ENCODE data around the gene TMEM121B.
"Not testable (repeated sequence)": the region's sequence is repeated elsewhere in the genome, so short reads cannot be mapped to it uniquely, and the experiment has no call there.

The TMEM121B gene

DNA sequence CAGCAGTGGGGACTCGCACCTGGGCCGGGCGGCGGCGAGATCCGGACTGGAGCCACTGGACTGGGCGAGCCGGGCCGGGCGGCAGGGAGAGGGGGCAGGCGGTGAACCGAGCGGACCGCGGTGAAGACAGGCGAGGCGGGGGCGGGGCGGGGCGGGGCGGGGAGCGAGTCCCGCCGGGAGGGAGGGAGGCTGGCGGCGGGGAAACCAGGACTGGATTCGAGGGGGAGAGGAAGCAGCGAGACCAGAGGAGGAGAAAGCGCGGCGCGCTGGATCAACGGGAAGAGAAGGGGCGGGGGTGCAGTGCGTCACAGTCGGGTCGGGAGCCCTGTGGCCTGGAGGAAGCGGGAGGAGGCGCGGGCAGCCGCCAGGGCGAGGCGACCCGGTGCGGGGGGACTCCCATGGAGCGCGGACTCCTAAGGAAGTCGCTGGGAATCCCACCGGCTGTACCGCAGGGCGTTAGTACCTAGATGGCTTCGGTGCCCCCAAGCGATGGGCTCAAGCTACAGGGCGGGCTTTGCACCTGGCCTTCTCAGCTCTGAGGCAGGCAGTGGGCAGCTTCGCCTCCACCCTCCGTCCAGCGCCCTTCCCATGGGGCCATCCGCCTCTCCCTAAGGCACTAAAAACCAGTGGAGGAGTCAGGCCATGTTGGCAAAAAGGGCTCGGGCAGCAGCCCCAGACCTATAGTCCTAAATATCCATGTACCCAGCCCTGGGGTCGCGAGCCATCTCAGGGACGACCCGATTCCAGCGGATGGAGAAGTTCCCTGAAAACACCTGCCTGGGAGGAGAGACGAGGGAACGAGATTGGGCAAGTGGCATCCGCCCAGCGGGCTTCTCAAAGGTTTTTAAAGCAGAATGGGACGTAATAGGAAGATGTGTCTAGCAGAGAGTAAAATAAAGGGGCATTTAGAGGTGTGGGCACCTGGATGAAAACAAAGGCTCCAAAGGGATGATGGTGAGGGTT is at the start of gene TMEM121B:
TSS of gene TMEM121B (minus strand) at position 128 of the 963 bp plus-strand sequence. CDS start 233 bp downstream, outside the sequence.
- DNase-seq = peak; percentile 89

DNA sequence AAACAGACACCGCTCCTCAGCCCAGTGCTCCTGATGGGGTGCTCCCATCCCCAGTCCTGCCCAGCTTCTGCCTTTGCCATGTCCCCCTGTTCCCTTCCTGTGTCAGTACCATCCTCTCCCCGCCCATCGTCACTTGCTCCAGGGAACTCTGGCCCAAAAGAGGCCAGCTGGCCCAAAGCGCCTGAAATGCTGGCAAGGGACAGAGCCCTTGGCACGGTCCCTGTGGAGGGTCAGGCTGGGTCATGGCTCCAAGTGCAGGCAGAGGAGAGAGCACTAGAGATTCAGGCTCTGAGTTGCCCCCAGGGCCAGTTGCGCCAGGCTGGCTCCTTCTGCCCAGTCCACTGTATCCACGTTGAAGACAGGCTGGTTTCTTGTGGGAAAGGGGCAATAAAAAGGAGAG is 46.3 kb upstream of the TMEM121B start:
- DNase-seq = no peak

DNA sequence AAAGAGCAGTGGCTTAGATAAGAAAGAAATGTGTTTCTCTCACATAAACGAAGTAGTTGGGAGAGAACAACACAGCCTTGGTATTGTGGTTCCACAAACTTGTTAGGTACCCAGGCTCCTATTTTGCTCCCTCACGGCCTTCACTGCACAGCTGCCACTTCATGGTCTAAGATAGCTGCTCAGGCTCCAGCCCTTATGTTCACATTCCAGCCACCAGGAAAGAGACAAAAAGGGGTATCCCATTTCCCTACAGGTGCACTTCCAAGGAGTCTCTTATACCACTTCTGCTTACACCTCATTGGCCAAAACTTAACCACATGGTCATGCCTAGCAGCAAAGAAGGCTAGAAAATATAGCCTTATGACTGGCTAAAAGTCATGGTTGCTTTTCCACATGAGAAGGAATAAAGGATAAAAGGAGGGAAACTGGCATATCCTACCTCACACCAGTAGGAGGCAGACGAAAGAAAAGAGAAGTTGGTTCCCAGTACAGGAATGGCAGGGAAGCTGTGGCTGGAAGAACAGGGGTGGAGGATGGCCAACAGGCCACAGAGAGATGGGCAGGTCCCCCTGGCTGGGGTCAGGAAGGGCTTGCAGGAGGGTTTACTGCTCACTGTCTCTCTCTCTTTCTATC is 43.3 kb upstream of the TMEM121B start:
- no peak for DNase-seq

DNA sequence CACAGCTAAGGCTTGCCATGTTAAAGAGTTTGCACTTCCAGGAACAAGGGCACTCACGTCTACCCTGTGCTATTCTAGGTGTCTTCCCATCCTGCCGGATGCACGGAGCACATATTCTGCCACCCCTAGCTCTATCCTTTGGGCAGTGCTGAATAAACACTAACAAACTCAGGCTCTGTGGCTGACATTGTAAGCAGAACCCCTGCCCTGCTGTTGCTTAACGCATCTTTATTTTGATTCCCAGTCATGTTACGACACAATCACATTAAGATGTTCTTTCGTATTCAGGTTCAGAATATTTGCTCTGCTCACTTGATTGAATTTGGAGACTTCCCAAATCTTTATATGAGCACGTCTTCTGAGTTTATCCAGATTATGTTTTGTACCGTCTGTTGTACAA is 41.6 kb upstream of the TMEM121B start:
- DNase-seq = no peak

DNA sequence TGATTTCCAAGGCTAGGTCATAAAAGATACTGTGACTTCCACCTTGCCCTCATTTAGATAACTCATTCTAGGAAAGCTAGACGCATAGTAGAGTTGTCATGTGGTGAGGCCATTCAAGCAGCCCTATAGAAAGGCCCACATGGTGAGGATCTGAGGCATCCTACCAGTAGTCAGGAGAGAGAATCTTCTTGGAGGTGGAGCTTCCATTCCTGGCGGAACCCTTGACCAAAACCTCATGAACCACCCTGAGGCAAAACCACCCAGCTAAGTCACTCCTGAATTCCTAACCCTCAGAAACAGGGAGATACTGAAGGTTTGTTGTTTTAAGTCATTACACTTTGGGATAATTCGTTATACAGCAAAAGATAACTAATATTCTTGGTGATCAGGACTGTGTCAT is 40.8 kb upstream of the TMEM121B start:
- DNase-seq = no peak

DNA sequence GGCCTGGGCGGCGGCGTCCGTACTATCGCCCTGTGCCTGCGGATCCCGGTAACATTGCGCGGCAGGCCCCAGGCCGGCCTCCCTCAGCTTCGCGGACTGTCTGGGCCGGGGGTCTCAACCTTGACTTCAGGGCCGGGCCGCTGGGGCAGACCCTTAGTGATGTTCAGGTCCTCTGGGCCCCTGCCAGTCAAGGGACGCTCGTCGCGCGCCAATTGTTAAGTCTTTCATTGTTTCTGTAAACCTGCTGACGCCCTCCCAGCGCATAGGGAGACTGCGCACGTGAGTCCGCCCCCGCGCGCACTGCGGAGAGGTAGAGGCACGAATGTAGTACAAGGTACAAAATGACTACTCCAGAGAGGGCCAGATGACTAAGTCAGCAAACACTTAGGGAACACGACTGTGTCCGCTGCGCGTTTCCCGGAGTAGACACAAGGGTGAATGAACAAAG is 38.4 kb upstream of the TMEM121B start:
- DNase-seq = peak; percentile 47

DNA sequence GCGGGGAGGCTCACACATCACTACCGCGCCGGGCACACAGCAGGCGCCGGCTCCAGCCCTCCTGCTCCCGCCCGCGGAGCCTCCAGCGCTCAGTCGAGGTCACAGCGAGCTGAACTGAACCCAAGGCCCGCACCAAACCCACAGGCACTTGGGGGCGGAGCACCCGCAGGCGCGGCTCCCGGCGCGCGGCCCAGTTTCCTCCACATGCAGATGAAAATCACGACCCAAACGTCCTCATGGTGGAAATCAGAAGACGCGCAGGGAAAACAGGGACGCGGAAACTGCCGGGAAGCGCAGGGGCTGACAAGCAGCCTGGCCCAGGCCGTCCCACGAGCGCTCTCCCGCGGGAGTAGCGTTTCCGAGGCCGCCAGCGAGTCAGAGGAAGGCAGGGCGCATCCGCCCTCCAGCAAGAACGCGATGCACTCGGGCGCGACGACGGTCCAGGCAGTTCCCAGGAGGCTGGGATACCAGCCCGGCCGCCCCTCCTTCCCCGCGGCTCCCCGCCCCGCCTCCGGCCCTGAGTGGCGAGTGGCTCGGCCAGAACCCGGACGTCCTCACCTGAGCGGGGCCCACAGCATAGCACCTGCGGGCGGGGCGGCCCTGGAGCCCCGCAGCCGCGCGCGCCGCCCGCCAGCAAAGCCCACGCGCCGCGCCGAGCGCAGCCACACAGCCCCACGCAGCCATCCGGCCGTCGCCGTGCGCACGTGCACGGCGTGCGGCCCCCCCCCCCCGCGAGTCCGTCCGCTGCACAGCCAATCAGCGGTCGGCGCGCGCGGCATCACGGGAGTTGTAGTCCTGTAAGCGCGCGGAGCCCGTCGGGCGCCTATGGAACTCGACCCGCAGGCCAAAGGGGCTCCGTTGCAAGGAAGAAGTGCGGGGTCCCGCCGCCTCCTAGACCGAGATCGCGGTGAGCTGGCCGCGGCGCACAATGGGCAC is 37.7 kb upstream of the TMEM121B start, which contains the start of gene HDHD5:
TSS of gene HDHD5 (minus strand) at position 710 of the 936 bp plus-strand sequence. CDS start at position 684, 26 bp downstream.
- peak; percentile 80 for DNase-seq

DNA sequence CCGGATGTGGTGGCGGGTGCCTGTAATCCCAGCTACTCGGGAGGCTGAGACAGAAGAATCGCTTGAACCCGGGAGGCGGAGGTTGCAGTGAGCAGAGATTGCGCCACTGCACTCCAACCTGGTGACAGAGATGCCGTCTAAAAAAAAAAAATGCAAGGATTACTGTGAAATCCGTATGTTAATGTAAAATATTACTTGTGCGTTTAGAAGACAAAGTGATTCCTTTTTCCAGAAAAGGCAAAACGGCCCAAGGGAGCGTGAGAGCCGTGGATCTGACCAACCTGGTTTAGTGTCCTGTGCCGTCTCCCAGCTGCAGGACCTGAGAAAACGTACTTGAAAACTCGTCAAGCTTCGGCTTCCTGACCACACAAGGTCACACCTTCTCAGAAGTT is 37.0 kb upstream of the TMEM121B start:
- DNase-seq = no peak

DNA sequence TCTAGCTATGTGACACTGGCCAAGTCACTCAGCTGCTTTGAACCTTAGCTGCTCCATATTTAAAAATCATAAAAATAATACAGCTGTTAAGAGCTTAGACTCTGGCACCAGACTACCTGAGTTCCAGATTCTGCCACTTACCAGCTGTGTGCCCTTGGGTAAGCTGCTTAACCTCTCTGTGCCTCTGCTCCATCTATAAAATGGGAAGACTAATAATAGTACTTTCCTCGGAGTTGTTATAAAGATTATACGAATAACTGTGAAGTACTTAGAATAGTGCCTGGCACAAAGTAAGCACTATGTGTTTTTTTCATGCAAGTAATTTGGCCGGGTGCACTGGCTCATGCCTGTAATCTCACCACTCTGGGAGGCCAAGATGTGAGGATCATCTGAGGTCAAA is 36.6 kb upstream of the TMEM121B start:
- no peak for DNase-seq

DNA sequence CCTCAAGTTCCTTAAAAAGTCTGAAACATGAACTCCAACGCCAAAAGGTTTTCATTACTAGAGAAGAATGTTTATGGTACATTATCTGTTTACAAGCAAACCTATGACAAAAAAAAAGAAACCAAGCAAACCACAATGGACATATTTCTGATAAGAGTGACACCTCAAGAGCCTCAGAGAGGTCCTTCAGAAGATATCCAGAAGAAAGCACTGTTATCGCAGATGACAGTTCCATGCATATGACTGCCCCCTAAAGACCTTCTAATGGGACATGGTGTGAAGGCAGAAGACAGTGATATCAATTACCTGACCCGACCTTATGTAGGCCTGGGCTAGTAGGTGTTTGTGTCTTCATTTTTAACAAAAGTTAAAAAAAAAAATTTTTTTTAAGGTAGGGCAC is 34.8 kb upstream of the TMEM121B start:
- DNase-seq = no peak

DNA sequence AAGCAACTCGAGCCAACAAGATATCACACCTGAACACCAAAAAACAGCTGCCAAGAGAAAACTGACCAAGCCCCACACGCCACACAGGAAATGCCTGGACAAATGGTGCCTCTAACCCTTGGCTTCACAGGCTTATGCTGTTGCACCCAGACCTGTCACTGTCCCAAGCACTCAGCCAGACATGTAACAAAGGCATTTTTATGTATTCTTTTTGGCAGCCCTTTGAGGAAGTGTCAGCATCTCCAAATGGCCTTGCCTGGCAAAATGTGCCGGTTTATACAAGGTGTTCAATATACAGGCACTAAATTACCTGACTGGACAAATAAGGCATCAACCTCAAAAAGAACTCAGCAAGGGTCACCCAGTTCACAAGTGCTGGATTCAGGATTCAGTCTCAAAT is 31.8 kb upstream of the TMEM121B start:
- no peak for DNase-seq

DNA sequence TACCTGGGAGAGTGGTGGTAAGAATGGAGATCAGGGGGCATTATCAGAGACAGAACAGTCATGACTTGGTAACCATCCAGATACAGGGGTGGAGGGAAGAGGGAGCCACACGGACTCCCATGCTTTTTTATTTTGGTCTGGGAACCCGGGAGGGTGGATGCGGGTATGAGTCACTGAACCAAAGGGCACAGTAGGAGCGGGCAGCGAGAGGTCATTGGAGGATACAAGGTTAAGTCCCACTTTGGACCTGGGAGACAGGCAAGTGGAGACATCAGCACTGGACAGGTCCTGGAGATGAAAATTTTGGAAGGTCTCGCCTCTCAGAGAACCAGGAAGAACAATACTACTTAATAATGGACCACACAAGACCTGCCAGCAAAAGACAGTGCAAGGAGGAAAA is 31.2 kb upstream of the TMEM121B start:
- DNase-seq = no peak

DNA sequence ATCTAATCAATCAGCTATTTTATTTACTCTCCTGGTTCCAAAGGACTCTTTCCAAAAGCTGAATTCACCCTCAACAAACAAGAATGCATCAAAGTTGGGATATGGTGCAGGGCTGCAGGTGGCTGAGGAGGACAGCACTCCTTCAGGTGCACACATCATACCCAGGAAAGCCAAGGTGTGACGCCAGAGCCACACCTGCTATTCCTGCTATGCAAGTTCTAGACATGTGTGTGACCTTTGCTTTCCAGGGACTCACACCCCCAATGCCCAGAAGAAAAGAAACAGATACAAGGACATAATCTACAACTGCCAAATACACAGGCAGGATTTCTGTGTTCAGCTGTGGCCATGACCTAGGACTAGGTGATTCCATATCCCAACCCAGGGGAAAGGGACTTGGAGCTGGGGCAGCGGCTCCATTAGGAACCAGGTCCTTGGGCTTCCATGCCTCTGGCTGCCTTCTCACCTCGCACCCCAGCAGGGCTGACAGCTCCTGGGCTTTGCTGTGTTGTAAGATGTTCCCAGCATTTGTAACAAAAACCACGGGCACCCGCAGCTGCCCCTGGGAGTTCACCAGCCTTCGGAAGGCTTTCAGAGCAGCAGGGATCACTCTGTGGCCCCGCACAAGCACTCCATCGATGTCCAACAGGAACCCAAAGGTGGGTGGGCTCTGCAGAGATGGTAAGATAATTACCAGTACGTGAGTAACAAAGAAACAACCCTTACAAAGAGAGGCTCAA is 28.1 kb upstream of the TMEM121B start:
- no peak for DNase-seq

DNA sequence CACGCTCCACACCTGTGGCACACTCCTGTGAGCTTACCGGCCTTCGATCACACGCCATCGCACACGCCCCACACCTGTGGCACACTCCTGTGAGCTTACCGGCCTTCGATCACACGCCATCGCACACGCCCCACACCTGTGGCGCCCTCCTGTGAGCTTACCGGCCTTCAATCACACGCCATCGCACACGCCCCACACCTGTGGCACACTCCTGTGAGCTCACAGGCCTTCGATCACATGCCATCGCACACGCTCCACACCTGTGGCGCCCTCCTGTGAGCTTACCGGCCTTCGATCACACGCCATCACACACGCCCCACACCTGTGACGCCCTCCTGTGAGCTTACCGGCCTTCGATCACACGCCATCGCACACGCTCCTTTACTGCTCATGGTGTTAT is 26.3 kb upstream of the TMEM121B start:
- not testable (repeated sequence) for DNase-seq

DNA sequence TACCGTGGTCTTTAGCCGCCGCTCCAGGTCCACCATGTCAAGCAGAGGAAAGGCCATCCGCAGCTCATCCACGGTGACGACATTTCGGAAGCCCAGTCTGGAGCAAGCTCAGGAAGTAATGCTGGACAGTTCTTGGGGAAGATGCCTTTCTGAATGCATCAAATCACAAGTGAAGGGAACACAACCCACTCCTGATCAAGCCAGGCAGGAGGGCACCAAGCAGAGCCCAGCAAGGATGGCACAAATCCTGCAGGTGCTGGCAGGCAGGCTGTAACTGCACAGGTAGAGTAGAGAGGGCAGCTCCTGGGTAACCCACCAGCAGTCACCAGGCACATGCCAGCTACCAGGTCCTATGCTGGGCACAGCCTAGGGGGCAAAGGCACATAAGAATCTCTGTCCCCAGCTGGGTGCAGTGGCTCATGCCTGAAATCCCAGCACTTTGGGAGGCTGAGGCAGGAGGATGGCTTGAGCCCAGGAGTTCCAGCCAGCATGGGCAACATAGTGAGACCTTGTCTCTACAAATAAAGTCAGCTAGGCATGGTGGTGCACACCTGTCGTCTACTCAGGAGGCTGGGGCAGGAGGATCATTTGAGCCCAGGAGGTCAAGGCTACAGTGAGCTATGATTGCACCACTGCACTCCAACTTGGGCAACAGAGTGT is 24.0 kb upstream of the TMEM121B start:
- DNase-seq = no peak

DNA sequence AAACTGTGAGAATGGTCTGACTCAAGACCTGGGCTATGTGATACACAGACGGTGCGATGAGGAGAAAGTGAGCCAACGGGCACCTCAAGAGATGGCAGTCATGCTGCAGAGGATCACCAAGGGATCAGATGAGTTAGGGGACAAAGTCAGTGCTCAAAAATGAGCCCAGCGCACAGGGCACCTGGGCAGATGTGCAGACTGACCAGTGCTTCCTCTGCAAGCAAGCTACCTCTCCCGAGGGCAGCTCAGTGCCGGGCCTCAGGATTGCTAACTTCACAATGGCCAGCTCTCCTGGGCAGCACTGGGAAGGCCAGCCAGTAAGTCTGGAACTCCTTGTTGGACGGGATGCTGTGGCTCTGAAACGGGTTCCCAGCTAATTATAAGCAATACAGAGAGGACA is 22.7 kb upstream of the TMEM121B start:
- no peak for DNase-seq

DNA sequence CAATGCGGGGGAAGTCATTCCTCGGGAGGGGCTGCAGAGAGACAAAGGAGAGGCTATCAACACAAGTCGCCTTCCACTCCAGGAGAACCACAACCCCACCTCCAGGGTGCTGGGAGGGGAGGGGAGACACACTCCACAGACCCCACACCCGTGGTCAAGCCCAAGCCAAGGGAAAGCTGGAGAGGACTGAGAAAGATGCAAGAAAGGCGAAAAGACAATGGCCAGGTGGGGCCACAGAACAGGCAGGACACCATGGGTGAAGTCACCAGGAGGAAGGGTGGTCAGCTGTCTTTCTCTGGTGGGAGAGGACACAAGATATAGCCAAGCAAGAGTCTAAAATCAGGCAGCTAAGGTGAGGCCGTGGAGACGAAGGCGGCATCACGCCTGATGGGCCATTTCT is 21.9 kb upstream of the TMEM121B start:
- DNase-seq = no peak

DNA sequence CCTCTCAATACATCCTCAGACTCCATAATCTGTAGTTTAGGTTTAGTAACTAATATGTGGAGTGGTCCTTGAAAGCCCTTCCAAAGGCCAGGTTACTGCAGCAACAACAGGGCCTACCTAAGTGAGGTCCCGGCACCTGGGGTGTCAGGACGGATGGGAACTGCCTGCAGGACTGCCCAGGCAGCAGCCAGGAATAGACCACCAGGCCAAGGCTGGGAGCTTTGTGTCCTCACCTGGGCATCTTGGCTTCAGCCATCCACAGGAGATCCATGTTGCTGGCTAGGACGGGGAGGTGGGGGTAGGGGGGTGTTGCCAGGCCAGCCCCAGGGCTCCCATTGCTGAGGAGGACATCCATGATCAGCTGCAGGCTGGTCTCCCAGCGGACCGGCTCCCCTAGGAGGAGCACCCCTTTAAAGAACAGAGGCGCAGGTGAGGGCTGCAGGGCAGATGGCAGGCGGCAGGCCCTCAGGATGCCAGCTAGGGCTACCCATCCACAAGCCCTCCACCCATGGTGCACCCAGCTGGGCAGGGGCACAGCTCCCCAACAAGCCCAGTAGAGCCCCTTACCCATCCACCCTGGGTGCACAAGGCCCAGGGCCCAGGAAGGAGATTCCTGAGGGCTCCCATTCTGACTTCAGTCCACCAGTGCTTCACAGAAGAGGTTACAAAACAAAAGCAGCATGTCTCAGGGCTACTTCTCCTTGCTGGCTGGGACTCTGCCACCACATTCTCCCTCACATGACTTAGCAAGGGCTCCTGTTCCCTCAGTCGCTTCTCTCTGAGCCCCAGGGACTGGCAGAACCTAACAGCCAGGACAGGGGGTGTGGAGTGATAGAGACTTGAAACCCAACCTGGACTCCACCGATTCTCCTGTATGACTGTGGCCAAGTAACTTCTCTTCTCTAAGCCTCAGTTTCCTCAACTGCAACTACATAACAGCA is 19.9 kb upstream of the TMEM121B start:
- no peak for DNase-seq

DNA sequence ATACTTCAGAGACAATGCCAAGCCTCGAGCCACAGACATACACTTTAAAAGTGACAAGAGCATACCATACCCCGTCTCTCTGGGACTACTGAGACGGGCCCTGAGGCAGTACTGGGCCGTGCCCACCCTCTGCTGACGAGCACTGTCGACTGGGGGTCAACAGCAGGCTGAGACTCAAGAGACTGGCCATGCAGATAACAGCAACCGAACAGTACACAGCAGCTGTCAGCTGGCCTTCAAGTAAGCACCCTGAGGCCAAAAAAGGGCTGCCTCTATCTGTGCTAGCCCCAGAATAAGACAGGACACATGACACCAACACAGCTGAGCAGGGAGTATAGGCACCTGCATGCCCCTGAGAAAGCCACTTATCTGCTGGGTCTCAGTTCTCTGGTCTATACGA is 18.9 kb upstream of the TMEM121B start:
- no peak for DNase-seq

DNA sequence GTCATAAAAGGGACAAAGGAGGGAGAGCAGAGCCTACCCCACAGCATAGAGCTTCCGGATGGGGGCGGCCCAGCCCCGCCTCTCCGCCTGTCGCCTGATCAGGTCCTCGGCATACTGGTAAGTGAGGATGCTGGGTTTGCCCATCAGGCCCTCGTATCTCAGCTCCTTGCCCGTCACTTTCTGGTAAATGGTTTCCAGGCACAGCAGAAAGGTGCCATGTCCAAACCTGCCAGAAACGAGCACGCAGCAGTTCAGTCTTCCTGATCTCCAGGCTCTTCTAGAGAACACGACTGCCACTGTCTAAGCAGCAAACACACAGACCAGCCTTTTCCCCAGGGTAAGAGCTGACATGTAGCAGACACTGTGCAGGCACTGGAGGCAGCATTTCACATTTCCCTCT is 17.4 kb upstream of the TMEM121B start:
- DNase-seq = no peak

Measured in NCI-H1105 treated with DMSO at 0.1 percent for 48 hours (cell line).